HG03045 (cell line): ENCODE measurements around the gene HAUS7.
"Not testable (repeated sequence)": the region's sequence is repeated elsewhere in the genome, so short reads cannot be mapped to it uniquely, and the experiment has no call there.

Experiments
- ATAC-seq: cut with Tn5 transposase; IDR thresholded peaks from one replicate; pipeline ENCODE4 v1.9.1; 2021; ENCODE audit warnings: mild to moderate bottlenecking, moderate library complexity; ENCODE audit not compliant: unreplicated experiment

HAUS7 gene

GRCh38 chrX:153411255-153411987 lies 59.0 kb downstream of the HAUS7 start, which contains the start of gene ZFP92:
Gene ZFP92 (plus strand): TSS chrX:153411472. CDS start chrX:153418323, 6,851 bp downstream.
- ATAC-seq: peak; percentile 77

GRCh38 chrX:153410888-153411254 lies 59.5 kb downstream of the HAUS7 start:
- no peak for ATAC-seq

- no peak for ATAC-seq
Measured at GRCh38 chrX:153410373-153410772, 60.0 kb downstream of the HAUS7 start.

- ATAC-seq: no peak
Measured at GRCh38 chrX:153409414-153410101, 60.8 kb downstream of the HAUS7 start.

GRCh38 chrX:153408871-153409351 lies 61.5 kb downstream of the HAUS7 start:
- no peak for ATAC-seq

- ATAC-seq: no peak
Measured at GRCh38 chrX:153408221-153408721, 62.1 kb downstream of the HAUS7 start.

GRCh38 chrX:153407736-153408135 lies 62.6 kb downstream of the HAUS7 start:
- no peak for ATAC-seq

GRCh38 chrX:153406903-153407302 lies 63.5 kb downstream of the HAUS7 start:
- no peak for ATAC-seq

- no peak for ATAC-seq
Measured at GRCh38 chrX:153406011-153406410, 64.4 kb downstream of the HAUS7 start.

- ATAC-seq: no peak
Measured at GRCh38 chrX:153405426-153405825, 65.0 kb downstream of the HAUS7 start.

GRCh38 chrX:153404333-153404732 lies 66.0 kb downstream of the HAUS7 start:
- ATAC-seq: not testable (repeated sequence)

- ATAC-seq: no peak
Measured at GRCh38 chrX:153401133-153401764, 69.1 kb downstream of the HAUS7 start, which contains the start of gene PNMA6E. Gene PNMA6E (minus strand): TSS chrX:153401350. CDS start chrX:153398849, 2,501 bp downstream.

- no peak for ATAC-seq
Measured at GRCh38 chrX:153400146-153401132, 69.9 kb downstream of the HAUS7 start.

- no peak for ATAC-seq
Measured at GRCh38 chrX:153398275-153398960, 72.0 kb downstream of the HAUS7 start.
